CD4-positive, alpha-beta T cell treated with Interleukin-15 for 4 hours (primary cell): ENCODE data around the gene CIITA.
A peak's percentile ranks its signal among the peaks of the same experiment; 100 is the strongest.
"Not testable (repeated sequence)": the region's sequence is repeated elsewhere in the genome, so short reads cannot be mapped to it uniquely, and the experiment has no call there.

Experiments
- DNase-seq: peaks from one replicate; pipeline ENCODE4 v3.0.0-alpha.2; 2020; ENCODE audit warnings: low spot score

The CIITA gene

GRCh38 chr16:10957771-10958482 is 80.9 kb downstream of the CIITA start:
- DNase-seq = peak; percentile 35

DNA sequence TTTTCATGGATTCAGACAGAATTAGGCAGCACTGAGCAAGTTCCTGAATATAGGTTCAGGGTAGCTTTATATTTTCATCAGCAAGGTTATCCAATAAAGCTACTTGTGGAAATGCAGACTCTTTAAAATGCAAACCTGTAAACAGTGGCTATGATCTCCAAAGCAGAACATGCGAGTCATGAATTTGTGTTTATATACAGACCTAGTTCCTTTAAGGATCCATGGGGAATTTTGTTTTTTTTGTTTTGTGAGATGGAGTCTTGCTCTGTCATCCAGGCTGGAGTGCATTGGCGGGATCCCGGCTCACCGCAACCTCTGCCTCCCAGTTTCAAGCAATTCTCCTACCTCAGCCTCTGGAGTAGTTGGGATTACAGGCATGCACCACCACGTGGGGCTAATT is 82.2 kb downstream of the CIITA start:
- no peak for DNase-seq

GRCh38 chr16:10961231-10961630 is 84.2 kb downstream of the CIITA start:
- no peak for DNase-seq

DNA sequence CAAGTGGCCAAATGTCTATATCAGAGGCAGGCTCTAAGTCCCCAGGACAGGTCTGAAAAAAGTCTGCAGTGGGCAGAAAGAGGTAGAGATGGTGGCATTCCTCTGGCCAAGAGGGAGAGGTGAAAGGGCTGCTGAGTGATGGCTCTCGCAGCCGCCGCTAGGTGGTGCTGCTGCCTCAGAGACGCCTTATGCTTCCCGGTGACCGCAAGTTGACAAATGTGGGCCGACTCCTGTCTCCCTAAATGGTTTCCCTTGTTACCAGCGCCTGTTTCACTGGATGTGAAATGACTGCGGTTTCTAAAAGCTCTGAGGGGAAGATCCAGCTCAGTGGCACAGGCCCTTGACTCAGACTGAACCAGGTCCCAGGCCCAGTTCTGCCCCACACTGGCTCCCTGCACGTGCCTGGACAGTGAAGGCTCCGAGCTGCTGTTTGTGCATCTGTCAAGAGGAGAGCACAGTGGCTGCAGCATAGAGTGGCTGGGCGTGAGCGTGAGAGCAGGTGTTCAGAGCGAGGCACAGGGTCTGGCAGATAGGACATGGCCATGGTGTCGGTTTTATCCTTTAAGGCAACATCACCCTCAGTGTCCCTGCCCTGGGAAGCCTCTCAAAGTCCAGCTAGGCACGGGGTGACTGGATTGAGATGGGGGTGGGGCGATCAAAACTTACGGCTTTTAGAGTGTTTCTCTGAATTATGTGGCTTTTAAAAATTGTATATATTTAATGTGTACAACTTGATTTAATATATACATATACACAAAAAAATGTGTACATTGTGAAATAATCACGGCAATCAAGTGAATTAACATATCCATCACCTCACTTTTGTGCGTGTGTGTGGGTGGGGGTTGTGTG is 87.3 kb downstream of the CIITA start:
- peak; percentile 81 for DNase-seq

DNA sequence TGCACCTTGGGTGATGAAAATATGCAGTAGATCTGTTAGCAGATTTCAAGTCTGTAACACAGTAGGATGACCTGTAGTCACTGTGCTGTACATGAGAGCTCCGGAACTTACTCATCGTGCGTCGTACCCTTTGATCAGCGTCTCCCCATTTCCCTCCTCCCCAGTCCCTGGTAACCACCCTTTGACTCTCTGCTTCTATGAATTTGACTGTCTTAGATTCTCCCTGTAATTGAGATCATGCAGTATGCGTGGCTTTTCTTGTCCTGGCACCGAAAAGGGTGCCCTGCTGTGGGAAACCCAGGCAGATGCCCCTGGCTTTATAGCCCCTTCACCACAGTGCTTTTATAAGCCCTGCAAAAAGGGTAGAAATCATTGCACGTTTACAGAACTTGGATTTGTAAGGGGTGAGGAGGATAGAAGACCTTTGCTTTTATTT is 87.9 kb downstream of the CIITA start:
- peak; percentile 84 for DNase-seq

GRCh38 chr16:10965440-10966061 is 88.5 kb downstream of the CIITA start:
- peak; percentile 33 for DNase-seq

GRCh38 chr16:10966129-10966528 is 89.1 kb downstream of the CIITA start:
- DNase-seq = no peak

DNA sequence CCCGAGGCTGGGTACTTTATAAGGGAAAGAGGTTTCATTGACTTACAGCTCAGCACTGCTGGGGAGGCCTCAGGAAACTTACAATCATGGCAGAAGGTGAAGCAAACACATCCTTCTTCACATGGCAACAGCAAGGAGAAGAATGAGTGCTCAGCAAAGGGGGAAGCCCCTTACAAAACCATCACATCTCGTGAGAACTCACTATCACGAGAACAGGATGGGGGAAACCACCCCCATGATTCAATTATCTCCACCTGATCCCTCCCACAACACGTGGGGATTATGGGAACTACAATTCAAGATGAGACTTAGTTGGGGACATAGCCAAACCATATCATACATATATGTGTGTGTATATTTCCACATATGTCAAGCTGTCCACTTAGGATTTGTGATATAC is 89.6 kb downstream of the CIITA start:
- DNase-seq = not testable (repeated sequence)

GRCh38 chr16:10967986-10968385 is 91.0 kb downstream of the CIITA start:
- DNase-seq = no peak

DNA sequence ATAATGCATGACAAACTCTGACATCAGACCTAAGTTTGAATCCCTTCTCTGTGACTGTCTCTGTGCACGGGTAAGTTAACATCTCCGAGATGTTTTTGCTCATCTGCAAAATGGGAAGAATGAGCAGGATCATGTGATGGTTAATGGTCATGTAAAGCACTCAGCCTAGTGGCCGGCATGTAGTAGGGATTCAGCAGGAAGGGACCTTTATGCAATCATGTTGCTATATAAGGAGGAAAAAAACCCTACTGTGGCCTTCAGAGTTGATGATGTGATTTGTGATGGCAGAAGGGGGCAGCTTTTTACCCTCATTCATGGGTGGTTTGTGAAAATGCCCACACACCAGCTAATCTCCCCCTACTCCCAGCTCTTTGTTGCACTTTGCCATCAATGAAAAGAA is 91.5 kb downstream of the CIITA start:
- DNase-seq = no peak

GRCh38 chr16:10969615-10970014 is 92.6 kb downstream of the CIITA start:
- no peak for DNase-seq

DNA sequence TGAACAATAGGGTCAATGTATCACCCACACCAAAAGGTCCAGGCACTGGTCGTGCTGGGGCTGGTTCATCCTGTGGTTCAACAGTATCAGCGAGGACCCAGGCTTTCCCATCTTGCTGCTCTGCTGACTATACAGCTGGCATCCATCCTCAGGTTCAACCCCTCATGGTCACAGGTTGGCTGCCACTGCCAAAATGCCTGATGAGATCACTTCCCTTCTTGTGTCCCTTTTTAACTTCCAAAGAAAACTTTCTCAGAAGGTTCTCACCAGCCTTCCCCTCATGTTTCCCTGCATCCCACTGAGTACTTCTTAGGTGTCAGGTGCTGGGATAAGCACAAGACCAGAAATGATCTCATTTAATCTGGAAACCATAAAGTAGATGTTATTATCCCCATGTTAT is 93.1 kb downstream of the CIITA start:
- no peak for DNase-seq

GRCh38 chr16:10971560-10971961 is 94.6 kb downstream of the CIITA start:
- DNase-seq = peak; percentile 62

DNA sequence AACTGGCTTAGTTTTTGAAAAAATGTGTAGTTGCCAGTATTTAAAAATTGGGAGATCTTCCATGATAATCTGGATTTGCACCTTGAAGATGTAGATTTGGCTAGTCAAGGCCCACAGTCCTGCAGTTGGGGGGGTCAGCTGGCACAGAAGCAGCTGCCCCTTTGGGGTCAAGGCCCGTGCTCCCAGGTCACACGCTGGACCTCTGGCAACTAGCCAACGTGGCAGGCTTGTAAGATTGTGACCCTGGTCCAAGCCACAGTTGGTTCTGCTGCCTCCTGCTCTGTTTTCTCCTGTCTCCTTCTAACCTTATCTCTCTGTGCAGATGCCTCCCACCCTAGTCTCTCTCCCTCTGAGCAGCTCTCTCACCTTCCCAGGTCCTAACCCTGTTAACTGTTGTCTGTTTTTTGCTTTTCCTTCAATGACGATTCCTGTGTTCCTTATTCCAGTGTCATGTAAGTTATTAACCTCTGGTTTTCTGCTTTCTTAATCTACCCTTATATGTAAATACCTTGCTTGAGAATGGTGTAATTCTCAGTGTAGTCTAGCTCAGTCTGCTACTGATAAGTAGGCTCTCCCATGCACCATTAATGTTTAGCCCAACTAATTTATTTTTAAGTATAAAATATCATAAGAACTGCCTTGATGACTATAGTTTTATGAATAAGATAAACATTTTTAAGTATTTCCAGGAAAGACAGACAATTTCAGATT is 95.3 kb downstream of the CIITA start:
- no peak for DNase-seq

GRCh38 chr16:10972819-10973464 is 95.9 kb downstream of the CIITA start:
- DNase-seq = no peak

DNA sequence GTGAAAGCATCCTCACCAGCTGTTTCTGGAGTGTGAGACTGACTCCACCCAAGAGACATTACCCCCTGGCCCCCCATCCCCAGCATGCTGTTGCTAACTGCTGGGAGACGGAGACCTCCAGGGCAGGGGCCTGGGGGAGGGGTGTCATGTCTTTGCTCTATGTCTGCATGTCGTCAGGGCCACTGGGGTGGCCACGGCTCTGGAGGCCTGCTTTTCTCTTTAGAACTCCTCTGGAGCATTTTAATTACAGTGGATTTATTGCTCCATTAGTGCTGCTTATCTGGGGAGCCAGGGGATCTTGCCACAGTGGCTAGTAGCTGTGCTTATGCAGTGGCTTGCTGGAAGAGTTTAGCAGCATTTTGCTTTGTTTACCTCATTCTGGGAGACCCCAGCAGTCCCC is 99.6 kb downstream of the CIITA start:
- no peak for DNase-seq

DNA sequence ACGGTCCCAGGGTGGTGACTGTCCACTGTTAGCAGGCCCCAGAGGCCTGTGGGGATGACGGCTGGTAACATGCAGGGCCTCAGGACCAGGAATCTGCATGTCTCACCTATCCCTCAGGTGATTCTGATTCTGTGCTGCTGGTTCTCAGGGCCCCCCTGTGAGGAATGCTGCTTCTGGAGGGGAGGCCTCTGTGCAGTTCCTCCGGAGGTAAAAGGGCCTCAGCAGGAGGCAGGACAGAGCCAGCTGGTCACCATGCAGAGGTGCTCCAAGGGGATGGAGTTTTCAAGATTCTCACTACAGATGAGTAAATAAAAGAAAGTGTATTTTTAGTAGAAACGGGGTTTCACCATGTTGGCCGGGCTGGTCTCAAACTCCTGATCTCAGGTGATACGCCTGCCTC is 101.1 kb downstream of the CIITA start:
- no peak for DNase-seq

GRCh38 chr16:10978871-10979446 is 102.0 kb downstream of the CIITA start:
- no peak for DNase-seq

DNA sequence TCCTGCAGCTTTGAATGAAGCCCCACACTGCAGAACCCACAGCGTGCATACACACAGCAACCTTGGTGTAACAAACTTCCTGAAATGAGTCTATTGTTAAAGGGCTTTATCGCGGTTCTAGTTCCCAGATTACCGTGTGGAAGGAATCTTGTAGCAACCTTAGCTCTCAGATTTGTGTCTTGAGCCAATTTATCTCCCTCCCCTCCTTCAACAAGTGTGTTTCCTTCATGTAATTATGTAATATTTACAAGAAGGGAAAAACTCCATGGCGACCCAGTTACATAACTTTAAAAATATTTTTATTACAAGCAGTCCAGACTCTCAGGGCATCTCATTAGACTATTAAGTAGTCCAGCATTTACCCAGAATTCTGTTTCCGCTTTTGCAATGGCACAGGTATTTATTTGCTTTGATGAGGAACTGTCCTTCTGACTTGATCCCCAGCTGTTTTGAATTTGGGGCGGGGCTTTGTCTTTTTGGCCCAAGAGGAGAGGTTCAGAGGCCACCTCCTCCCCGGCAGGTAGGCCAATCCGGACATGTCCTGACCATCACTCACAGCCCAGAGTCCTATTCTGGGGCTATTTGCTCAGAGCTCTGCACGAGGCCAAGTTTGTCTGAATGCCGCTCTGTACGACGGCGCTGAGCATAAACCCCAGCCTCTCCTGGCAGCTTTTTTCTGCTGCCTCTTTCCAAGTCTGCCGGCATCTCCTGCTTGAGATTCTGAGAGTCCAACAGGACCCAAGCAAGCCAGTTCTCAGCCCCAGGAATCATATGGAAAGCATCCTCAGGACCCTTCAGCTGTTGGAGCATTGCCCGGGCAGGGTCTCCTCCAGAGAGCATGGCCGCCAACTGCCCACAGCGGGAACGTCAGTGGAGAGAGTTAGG is 103.0 kb downstream of the CIITA start:
- DNase-seq = no peak

DNA sequence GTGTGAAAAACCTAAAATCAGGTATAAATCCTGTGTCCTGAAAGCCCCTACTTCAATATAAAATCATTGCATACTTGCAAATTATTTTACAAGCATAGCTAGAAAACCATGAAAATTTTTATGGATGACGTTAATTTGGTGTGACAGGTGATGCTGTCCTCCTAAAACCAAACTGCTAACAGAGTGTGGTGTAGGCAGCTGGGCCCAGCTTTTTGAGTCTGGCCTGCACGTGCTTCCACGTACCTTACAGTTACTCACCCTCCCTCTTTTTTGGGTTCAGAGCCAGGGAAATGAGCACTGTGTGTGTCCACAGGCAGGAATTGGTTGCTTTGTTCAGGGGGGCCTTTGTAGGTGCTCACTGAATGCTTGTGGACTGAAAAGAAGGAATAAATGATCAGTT is 103.8 kb downstream of the CIITA start:
- DNase-seq = no peak
